GM12878 (cell line): ENCODE results near the gene ZMAT3. TPM values are rescaled to one million over a fixed set of nuclear protein-coding genes. Genes with fewer than 3 reads are reported as not detected.

Source experiments
- BCLAF1 ChIP-seq: fragments of 450-650 bp; IDR thresholded peaks from 2 replicates; pipeline ENCODE4 v1.6.1; 2017; ENCODE audit warnings: antibody characterized with exemption, mild to moderate bottlenecking, moderate library complexity
- E2F8 ChIP-seq: fragments of 450-650 bp; IDR thresholded peaks from 2 replicates; pipeline ENCODE4 v1.6.1; 2018; ENCODE audit warnings: mild to moderate bottlenecking, low read depth, moderate library complexity; ENCODE audit not compliant: partially characterized antibody
- HDAC2 ChIP-seq: fragments of 200-600 bp; sonication (generic); IDR thresholded peaks from 2 replicates; pipeline ENCODE4 v1.6.1; 2017
- HSF1 ChIP-seq: fragments of 150-350 bp; IDR thresholded peaks from 2 replicates; pipeline ENCODE4 v1.6.1; 2014; ENCODE audit warnings: mild to moderate bottlenecking, low read depth, low read length
- NR2C1 ChIP-seq: fragments of 450-650 bp; IDR thresholded peaks from 2 replicates; pipeline ENCODE4 v1.6.1; 2017; ENCODE audit warnings: antibody characterized with exemption, mild to moderate bottlenecking, moderate library complexity
- RB1 ChIP-seq: fragments of 450-650 bp; formaldehyde crosslinking; IDR thresholded peaks from 2 replicates; pipeline ENCODE4 v1.6.1; 2017; ENCODE audit warnings: mild to moderate bottlenecking, borderline replicate concordance
- SMAD1 ChIP-seq: fragments of 450-650 bp; IDR thresholded peaks from 2 replicates; pipeline ENCODE4 v1.6.1; 2018; ENCODE audit warnings: mild to moderate bottlenecking, low read depth; ENCODE audit not compliant: partially characterized antibody
- TCF3 ChIP-seq: IDR thresholded peaks from 2 replicates; pipeline ENCODE4 v1.6.1; 2012; ENCODE audit warnings: low read depth, mild to moderate bottlenecking, low read length, borderline replicate concordance; ENCODE audit not compliant: insufficient read depth
- ZBED1 ChIP-seq: IDR thresholded peaks from 2 replicates; pipeline ENCODE4 v1.6.1; 2016; ENCODE audit warnings: borderline replicate concordance
- ZBTB4 ChIP-seq: fragments of 450-650 bp; formaldehyde crosslinking; IDR thresholded peaks from 2 replicates; pipeline ENCODE4 v1.4.0; 2022; ENCODE audit warnings: mild to moderate bottlenecking, moderate library complexity
- ZBTB40 ChIP-seq: fragments of 450-650 bp; IDR thresholded peaks from 2 replicates; pipeline ENCODE4 v1.6.1; 2016; ENCODE audit warnings: mild to moderate bottlenecking, moderate library complexity, borderline replicate concordance
- ZNF207 ChIP-seq: fragments of 450-650 bp; IDR thresholded peaks from 2 replicates; pipeline ENCODE4 v1.6.1; 2014; ENCODE audit warnings: antibody characterized with exemption, mild to moderate bottlenecking, borderline replicate concordance
- ZZZ3 ChIP-seq: IDR thresholded peaks from 2 replicates; pipeline ENCODE4 v1.6.1; 2011; ENCODE audit warnings: low read depth; ENCODE audit not compliant: control insufficient read depth, insufficient read length
- polyA plus RNA-seq, 11 experiments: library from polyadenylated mRNA; depleted of rRNA in 4 of 11; unstranded in 6 of 11; stranded (reverse) in 5 of 11; fragments of >200 nt; fragmentation: Nextera tagmentation in 4 of 11; fragmentation: Illumina TruSeq in 1 of 11; extraction: Ambion mirVana in 4 of 11; extraction: Trizol in 1 of 11; gene quantifications; 1 replicate in 1 of 11; 2 replicates in 10 of 11; pipeline versions ENCODE4 v1.2.1 to v1.2.3, GENCODE V29; 2011 to 2016; ENCODE audit warnings: inconsistent platforms in 2 of 11, missing spikeins in 2 of 11, low read depth in 1 of 11
- total RNA-seq, 4 experiments: library from RNA; depleted of rRNA in 3 of 4; stranded (reverse); fragments of >200 nt in 3 of 4; fragmentation: Illumina TruSeq in 1 of 4; extraction: Trizol in 1 of 4; gene quantifications; 2 replicates each; pipeline versions ENCODE4 v1.2.1 to v1.2.3, GENCODE V29; 2013 to 2021

ZMAT3 gene
- total and polyA plus RNA-seq, 10 of the 15 experiments (the other 5 are each of a cell fraction or from before 2014, with no cell fraction given): 6.2 to 55.9 (median 25.8) TPM

- TF ChIP-seq ZBED1 (no peak), TCF3 (peak; percentile 69; the same call in 1 of the 2 replicates), BCLAF1 (no peak), HDAC2 (0 out of 2 replicates have a peak, but pooled peaks have one; percentile 68), SMAD1 (no peak), ZBTB4 (CRISPR knock-in tag) (no peak), ZBTB40 (no peak), ZZZ3 (no peak), HSF1 (no peak), ZNF207 (peak; percentile 52; the same call in 1 of the 2 replicates), NR2C1 (no peak), E2F8 (no peak), RB1 (peak; percentile 75; the same call in 1 of the 2 replicates)
Measured at GRCh38 chr3:179071323-179072099, at the start of gene ZMAT3 (continued).
